ENCODE results near the gene GLIS1. TPM values are rescaled to one million over a fixed set of nuclear protein-coding genes. Genes with fewer than 3 reads are reported as not detected.

The GLIS1 gene
- total and polyA plus RNA-seq, 9 donors, result 0.04 to 0.42 (median 0.08) TPM; not detected in 3

DNA sequence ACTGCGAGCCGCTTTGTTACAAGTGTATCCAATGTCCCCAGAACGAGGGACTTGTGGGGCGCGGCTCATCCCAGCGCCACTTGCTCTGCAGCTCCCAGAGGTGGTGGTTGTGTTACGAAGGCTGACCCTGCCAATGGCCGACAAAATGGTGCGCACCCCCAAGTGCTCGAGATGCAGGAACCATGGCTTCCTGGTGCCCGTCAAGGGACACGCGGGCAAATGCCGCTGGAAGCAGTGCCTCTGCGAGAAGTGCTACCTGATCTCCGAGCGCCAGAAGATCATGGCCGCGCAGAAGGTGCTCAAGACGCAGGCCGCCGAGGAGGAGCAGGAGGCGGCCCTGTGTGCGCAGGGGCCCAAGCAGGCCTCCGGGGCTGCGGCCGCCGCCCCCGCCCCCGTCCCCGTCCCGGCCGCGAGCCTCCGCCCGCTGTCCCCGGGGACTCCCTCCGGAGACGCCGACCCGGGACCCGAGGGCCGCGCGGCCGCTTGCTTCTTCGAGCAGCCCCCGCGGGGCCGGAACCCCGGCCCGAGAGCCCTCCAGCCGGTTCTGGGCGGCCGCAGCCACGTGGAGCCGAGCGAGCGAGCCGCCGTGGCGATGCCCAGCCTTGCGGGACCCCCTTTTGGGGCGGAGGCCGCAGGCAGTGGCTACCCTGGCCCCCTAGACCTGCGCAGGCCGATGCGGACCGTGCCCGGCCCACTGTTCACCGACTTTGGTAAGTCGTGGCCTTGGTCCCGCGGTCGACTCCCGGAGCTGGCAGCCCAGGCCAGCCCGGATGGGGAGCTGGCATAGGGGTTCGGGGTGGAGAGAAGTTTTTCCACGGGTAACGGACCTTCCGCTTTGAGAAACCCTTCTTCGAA lies 279.4 kb downstream of the GLIS1 start, which contains the start of gene DMRTB1:
Gene DMRTB1, plus strand, starts transcription at position 79 of the 855 bp plus-strand sequence. Its CDS starts 55 bp downstream, at position 134.
- WGBS (ENCODE audit: insufficient coverage), result 96% methylated on average over 77 of the region's 82 CpGs
- no peaks in the 10 kb centered on the region for H3K4me1 ChIP-seq (ENCODE audit: control insufficient read depth, insufficient read depth, low read length)
- DNase-seq, result no peak

DNA sequence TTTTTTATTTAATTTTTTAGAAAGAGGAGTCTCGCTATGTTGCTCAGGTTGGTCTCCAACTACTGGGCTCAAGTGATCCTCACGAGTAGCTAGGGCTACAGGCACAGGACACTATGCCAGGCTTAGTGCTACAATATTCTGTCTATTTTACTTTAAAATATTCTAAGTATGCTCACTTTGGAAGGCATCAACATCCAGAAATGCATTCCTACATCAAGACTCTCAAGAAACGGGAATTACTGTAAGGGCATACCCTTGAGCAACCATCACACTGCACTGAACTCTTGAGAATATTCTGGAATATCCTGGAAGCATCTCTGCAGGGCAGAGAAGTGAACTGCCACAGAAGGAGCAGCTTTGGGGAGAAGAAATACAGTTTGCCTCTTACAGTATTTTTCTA lies 280.3 kb downstream of the GLIS1 start:
- WGBS (ENCODE audit: insufficient coverage), result no CpG with 5 or more reads among the region's 3 CpGs
- Histone ChIP-seq H3K27me3 (ENCODE audit: control insufficient read depth, insufficient read depth, low read length) (no peaks in the 10 kb centered on the region), H3K36me3 (ENCODE audit: control insufficient read depth, insufficient read depth, low read length) (no peaks in the 10 kb centered on the region), H3K27ac (ENCODE audit: low read length) (no peak overlapping the region), H3K4me3 (ENCODE audit: low read length) (no peak overlapping the region), H3K9me3 (replicated peaks; ENCODE audit: control insufficient read depth, low read depth, low read length) (no peaks in the 10 kb centered on the region), H3K4me1 (ENCODE audit: control insufficient read depth, insufficient read depth, low read length) (no peaks in the 10 kb centered on the region)
- DNase-seq, result no peak

More for the DNA sequence above, 279.4 kb downstream of the GLIS1 start, which contains the start of gene DMRTB1:
- Histone ChIP-seq H3K9me3 (replicated peaks; ENCODE audit: control insufficient read depth, low read depth, low read length) (no peaks in the 10 kb centered on the region), H3K4me3 (ENCODE audit: low read length) (no peak within 1 kb of the TSS), H3K36me3 (ENCODE audit: control insufficient read depth, insufficient read depth, low read length) (no peaks in the 10 kb centered on the region), H3K27me3 (ENCODE audit: control insufficient read depth, insufficient read depth, low read length) (no peaks in the 10 kb centered on the region), H3K27ac (ENCODE audit: low read length) (no peak within 1 kb of the TSS)

Other genes starting within 250 kb of the GLIS1 start
- gene NDC1, start 99.1 kb upstream of the GLIS1 start, total RNA-seq, result 11.3 TPM
- gene NDC1, start 99.1 kb upstream of the GLIS1 start, polyA plus RNA-seq (ENCODE audit: insufficient read depth in 1 of 8, insufficient read length in 8 of 8, low replicate concordance in 1 of 8), result 10 to 100 TPM in 7 of 8 donors, 1 to 10 TPM in 1; 9.3 to 16.0 (median 12.2) TPM
- gene YIPF1, start 150.6 kb upstream of the GLIS1 start, total RNA-seq, result 15.1 TPM
- gene YIPF1, start 150.6 kb upstream of the GLIS1 start, polyA plus RNA-seq (ENCODE audit: insufficient read depth in 1 of 8, insufficient read length in 8 of 8, low replicate concordance in 1 of 8), result 10 to 100 TPM; 12.4 to 18.0 (median 15.3) TPM
- not detected for gene DIO1, start 155.0 kb upstream of the GLIS1 start, total RNA-seq
- under 1 TPM in 5 of 8 donors, not detected in 3; 0.10 to 0.31 (median 0.15) TPM for gene DIO1, start 155.0 kb upstream of the GLIS1 start, polyA plus RNA-seq (ENCODE audit: insufficient read depth in 1 of 8, insufficient read length in 8 of 8, low replicate concordance in 1 of 8)
- 23.8 TPM for gene IFT25, start 206.5 kb upstream of the GLIS1 start, total RNA-seq
- gene IFT25, start 206.5 kb upstream of the GLIS1 start, polyA plus RNA-seq (ENCODE audit: insufficient read depth in 1 of 8, insufficient read length in 8 of 8, low replicate concordance in 1 of 8), result 10 to 100 TPM; 22.4 to 30.3 (median 25.8) TPM
- gene LRRC42, start 207.2 kb upstream of the GLIS1 start, total RNA-seq, result 19.3 TPM
- 10 to 100 TPM; 21.1 to 30.2 (median 24.2) TPM for gene LRRC42, start 207.2 kb upstream of the GLIS1 start, polyA plus RNA-seq (ENCODE audit: insufficient read depth in 1 of 8, insufficient read length in 8 of 8, low replicate concordance in 1 of 8)